Spleen (tissue), 7 donors: Measurements from ENCODE around the gene CLDN1.

ENCODE experiments used
- CTCF ChIP-seq, 11 experiments: fragments of 200-600 bp in 7 of 11; fragments of 450-650 bp in 4 of 11; sonication (generic) in 4 of 11; IDR thresholded peaks in 8 of 11; conservative IDR thresholded peaks in 3 of 11; 1 replicate in 7 of 11; 2 replicates in 4 of 11; pipeline versions ENCODE4 v1.4.0 to v1.8.0; 2016 to 2021; ENCODE audit warnings: antibody characterized with exemption in 11 of 11, inconsistent platforms in 4 of 11, mild to moderate bottlenecking in 1 of 11
- POLR2A ChIP-seq, 3 donors: fragments of 450-650 bp; IDR thresholded peaks; one replicate each; pipeline ENCODE4 v1.5.1; 2017; ENCODE audit warnings: antibody characterized with exemption in 3 of 3, mild to moderate bottlenecking in 1 of 3
- POLR2AphosphoS5 ChIP-seq, 3 donors: sonication (generic); formaldehyde crosslinking; IDR thresholded peaks; one replicate each; pipeline ENCODE4 v1.5.1; 2017; ENCODE audit warnings: antibody characterized with exemption in 3 of 3
- donor health status: DM: no; HTN: no; CAD: no; lungs with moderate emphysema.
- donor health status: DM: no; HTN: no; CAD: no.
- donor health status: DM: no; HTN: no; CAD: no.

- TF ChIP-seq POLR2A (IDR thresholded peaks at IDR 0.05) (no peak), CTCF (IDR thresholded peaks at IDR 0.05 in 8 of 11, conservative IDR thresholded peaks at IDR 0.05 in 3 of 11) (no peak), POLR2AphosphoS5 (IDR thresholded peaks at IDR 0.05) (no peak)
Observed at GRCh38 chr3:190306513-190307163, 15.6 kb downstream of the CLDN1 start.
